Hypothalamus (tissue), 51 donors: ENCODE results near the gene ACTR6.
"Not testable (repeated sequence)": the region's sequence is repeated elsewhere in the genome, so short reads cannot be mapped to it uniquely, and the experiment has no call there.

Experiments used
- DNase-seq, 51 donors: peaks; one replicate each; lab custom pipeline; 2025; lab: John Stamatoyannopoulos, UW

ACTR6 gene

GRCh38 chr12:100200463-100201181 lies at the start of gene ACTR6:
Gene ACTR6 (plus strand): TSS chr12:100200815. CDS start chr12:100200852, 37 bp downstream.
- peak in 50 of 51 donors; percentile 24 to 94 (median 82) for DNase-seq

GRCh38 chr12:100151769-100152168 lies 48.8 kb upstream of the ACTR6 start:
- no peak for DNase-seq

- no peak for DNase-seq
Measured at GRCh38 chr12:100153131-100153530, 47.5 kb upstream of the ACTR6 start.

DNA sequence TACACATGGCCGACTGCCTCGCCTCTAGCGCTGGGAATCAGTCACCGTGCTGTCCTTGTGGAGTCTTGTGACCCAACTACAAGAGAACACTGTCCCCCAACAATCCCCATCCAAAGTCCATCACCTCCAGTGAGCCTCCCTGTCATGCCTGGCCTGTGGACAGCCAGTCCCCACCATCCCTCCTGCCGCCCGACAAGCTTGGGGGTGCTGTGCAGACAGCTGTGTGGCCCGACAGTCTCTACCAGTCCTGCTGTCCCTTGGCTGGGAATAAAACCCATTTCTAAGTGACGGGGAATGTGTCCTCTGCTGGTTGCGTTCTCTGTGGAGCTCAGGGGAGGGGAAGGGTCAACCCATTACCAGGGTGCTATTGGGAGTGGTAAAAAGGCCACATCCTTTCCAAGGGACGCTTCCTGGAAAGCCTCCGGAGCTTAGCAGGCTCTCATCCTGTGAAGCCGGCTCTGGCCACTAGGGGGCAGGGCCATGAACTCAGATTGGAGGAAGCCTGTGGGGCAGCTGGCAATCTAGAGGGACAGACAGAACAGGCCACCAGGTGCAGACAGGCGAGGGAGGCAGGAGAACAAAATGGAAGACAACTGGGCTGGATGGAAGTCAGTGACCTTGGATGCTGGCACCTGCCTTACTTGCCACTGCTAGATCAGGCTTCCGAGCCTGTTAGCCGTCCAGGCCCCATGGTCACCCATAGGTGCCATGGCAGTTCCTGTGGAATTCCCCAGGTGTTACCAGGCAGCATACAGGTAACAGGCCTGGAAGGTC lies 46.0 kb upstream of the ACTR6 start:
- DNase-seq, result peak in 23 of 51 donors; percentile 5 to 52 (median 18)

- DNase-seq, result no peak
Measured at GRCh38 chr12:100156731-100157426, 43.7 kb upstream of the ACTR6 start.

DNA sequence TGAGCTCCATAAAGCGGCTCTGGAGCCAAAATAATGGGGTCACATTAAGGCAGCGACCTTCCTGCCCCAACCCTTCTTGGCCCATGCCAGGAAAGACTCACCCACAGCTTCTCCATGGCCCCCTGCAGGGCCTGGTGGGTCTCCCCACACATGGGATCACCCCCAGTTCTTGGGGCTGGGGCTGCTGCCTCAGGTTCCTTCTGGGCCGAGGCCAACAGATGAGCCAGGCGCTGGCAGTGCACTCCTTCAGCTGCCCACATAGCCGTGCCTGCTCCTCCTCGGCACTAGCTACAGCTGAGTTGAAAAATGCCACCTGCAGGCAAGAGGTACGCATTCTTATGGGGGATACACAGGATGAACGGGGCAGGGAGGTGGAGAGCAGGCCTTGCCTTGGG lies 43.2 kb upstream of the ACTR6 start:
- no peak for DNase-seq

DNA sequence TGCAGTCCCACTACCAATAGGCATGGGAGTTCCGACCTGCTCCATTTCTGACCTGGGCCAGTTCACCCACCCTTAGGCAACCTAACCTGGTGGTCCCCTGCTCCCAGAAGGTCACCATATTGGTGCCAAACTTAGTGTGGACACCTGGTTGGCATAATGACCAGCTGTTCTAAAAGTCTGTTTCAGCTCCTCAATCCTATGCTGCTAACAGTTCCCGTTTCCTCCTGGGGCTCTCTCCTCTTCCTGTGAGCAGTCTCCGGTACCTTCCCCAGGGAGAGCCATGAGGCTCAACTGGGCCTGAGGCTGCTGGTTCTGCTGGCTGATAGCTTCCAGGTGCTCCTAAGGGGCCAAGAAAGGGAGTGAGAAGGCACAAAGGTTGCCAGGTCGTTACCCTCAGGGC lies 42.1 kb upstream of the ACTR6 start:
- DNase-seq, result no peak

GRCh38 chr12:100159391-100160104 lies 41.1 kb upstream of the ACTR6 start:
- no peak for DNase-seq

DNA sequence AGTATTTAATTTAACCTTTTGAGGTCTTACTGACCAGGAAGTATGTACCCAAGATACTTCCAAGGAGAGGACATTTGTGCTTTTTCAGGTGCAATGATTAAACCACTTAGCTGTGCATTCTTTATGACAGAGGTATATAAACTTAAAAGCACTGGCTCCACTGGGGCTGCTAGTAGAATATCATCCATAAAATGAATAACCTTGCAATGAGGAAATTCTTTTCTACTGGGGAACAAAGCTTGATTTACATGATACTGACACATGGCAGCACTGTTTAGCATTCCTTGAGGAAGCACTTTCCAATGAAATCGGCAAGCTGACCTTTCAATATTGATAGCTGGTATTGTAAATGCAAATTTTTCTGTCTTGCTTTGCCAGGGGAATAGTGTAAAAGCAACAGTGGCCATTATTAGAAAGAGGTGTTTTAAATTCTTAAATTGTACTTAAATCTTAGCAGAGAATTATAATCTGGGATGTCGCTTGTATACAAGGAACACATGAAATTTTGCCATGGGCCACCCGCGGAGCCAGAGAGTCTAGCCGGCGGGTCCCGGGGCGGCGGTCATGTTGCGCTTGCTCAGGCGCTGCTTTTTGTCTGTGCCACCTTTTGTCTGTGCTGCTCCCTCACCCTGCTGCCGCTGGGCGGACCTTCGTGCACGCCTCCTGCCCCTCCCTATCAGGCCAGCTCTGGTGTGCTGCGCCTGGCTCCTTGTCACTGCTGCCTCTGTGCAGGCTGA lies 37.0 kb upstream of the ACTR6 start:
- peak in 43 of 51 donors; percentile 4 to 82 (median 53) for DNase-seq

- DNase-seq, result no peak
Measured at GRCh38 chr12:100164153-100164704, 36.4 kb upstream of the ACTR6 start.

- DNase-seq, result no peak
Measured at GRCh38 chr12:100165356-100165755, 35.3 kb upstream of the ACTR6 start.

- DNase-seq, result no peak
Measured at GRCh38 chr12:100166232-100166631, 34.4 kb upstream of the ACTR6 start.

GRCh38 chr12:100168562-100168961 lies 32.1 kb upstream of the ACTR6 start:
- DNase-seq, result no peak

GRCh38 chr12:100169345-100169744 lies 31.3 kb upstream of the ACTR6 start:
- DNase-seq, result no peak

DNA sequence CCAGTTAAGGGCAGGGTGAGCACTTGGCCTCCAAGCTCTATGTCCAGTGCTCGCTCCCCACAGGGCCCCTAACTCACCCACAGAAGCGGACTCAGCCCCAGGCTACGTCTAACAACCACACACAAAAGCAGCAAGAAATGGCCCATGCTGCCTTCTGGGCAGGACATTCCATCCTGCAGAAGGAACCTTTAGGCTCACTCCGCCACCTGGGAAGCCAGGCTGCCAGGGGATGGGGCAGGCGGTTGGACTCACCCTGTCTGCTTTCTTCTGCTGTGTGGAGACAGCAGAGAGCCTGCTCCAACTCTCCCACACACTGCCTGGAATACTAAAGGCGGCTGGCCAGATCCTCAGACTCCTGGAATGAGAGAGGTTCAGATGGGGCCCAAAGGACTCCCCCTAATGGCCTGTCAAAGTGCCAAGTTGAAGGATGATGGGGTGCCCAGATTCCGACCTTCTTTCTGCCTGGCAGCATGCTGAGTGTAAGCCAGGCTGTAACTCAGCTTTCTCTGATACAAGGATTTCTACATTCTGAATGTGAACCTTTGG lies 30.2 kb upstream of the ACTR6 start:
- peak in 5 of 51 donors; percentile 10 to 24 (median 12) for DNase-seq

DNA sequence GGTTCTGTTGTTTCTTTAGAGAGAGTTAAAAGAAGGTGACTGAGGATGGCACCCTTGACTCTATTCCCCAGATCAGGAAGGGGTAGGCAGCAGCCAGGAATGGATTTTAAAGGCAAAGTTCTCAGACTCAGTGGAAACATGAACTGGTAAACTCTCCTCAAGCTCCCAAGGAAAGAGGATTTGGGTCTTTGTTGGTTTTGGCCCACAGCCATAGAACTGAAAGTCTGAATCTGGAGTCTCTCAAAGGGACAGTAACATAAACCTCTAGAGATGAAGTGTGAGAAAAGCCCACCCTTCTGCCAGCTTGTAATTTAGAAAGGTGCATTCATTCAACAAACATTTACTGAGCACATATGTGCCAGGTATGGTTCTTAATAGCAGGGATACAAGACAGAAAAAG lies 29.4 kb upstream of the ACTR6 start:
- DNase-seq, result no peak

DNA sequence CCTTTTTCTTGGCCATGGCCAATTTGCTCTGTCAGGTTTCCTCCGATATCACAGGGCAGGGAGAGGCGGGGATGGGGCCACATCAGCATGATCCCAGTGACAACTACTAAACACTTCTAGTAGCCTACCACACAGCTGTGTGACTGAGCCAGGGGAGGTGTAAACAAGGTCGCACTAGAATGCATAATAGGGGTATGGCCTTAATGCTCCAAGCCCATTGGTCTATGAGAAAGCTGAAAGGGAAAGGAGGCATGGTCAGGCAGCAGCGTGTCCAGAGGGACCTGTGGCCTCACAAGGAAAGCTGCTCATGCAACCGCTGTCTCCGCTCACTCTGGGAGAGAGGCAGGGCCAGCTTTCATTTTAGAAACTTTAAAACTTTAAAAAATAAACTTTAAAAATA lies 27.5 kb upstream of the ACTR6 start:
- no peak for DNase-seq

DNA sequence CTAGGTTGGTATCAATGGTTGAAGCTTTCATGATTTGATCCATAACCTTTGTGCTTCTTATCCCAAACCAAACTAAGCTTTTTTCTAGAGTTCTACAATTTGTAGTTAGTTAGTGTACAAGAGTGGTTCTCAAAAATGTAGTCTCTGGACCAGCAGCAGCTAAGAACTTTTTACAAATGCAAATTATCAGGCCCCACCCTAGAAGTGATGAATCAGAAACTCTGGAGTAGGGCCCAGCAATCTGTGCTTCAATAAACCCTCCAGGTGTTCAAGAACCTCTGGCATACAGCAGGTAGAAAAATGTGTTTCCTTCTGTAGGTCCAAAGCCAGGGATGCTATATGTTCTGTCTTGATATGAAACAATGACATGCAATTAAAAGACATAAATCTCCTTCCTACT lies 26.1 kb upstream of the ACTR6 start:
- DNase-seq, result no peak

DNA sequence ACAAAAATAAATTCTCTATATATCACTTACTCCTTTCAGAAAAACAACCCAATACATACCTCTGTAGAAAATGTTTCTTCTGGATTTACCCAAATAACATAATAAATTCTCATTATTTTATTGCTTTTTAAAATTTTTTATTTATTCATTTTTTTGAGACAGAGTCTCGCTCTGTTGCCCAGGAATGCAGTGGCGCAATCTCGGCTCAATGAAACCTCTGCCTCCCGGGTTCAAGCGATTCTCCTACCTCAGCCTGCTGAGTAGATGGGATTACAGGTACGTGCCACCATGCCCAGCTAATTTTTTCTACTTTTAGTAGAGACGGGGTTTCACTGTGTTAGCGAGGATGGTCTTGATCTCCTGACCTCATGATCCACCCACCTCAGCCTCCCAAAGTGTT lies 24.1 kb upstream of the ACTR6 start:
- not testable (repeated sequence) for DNase-seq
